Ectodermal cell (in vitro differentiated cells): ENCODE measurements around the gene SEC16B.

Source experiments
- H3K27ac ChIP-seq: 2 replicates; pipeline ENCODE4 v1.7.0; 2013; ENCODE audit warnings: mild to moderate bottlenecking, low read depth, low read length; ENCODE audit not compliant: insufficient read depth, poor library complexity, severe bottlenecking
- H3K27me3 ChIP-seq: 2 replicates; pipeline ENCODE4 v1.7.0; 2013; ENCODE audit warnings: mild to moderate bottlenecking, low read length; ENCODE audit not compliant: insufficient read depth, control insufficient read depth, poor library complexity, severe bottlenecking
- H3K36me3 ChIP-seq: one replicate; pipeline ENCODE4 v1.7.0; 2013; ENCODE audit warnings: low read length; ENCODE audit not compliant: control insufficient read depth, insufficient read depth
- H3K4me1 ChIP-seq: one replicate; pipeline ENCODE4 v1.7.0; 2013; ENCODE audit warnings: low read length; ENCODE audit not compliant: control insufficient read depth, insufficient read depth
- H3K4me3 ChIP-seq: 2 replicates; pipeline ENCODE4 v1.7.0; 2013; ENCODE audit warnings: low read depth, low read length, control low read depth; ENCODE audit not compliant: insufficient read depth
- H3K9me3 ChIP-seq: 2 replicates; pipeline ENCODE4 v1.7.0; 2013; ENCODE audit warnings: mild to moderate bottlenecking, low read length, moderate library complexity; ENCODE audit not compliant: control insufficient read depth
- WGBS, 2 experiments: methylation state at CpG; one replicate each; pipeline ENCODE4 v1.1.7; 2013; ENCODE audit warnings: missing lambda C conversion rate in 2 of 2; 5-methylcytosine and 5-hydroxymethylcytosine counted together

Gene SEC16B

GRCh38 chr1:177933881-177934280, 36.0 kb downstream of the SEC16B start:
- H3K9me3 ChIP-seq: no peaks in the 10 kb centered on the region
- WGBS, 2 experiments: 90 to 97% methylated on average over 1 of the region's 1 CpG
- H3K4me3 ChIP-seq: no peak overlapping the region
- no peaks in the 10 kb centered on the region for H3K27me3 ChIP-seq
- H3K36me3 ChIP-seq: no peaks in the 10 kb centered on the region
- no peak overlapping the region for H3K27ac ChIP-seq
- peaks cover under 1% of the 10 kb centered on the region for H3K4me1 ChIP-seq

- Histone ChIP-seq H3K9me3 (no peaks in the 10 kb centered on the region), H3K27me3 (no peaks in the 10 kb centered on the region), H3K36me3 (no peaks in the 10 kb centered on the region), H3K4me3 (no peak overlapping the region), H3K4me1 (no peaks in the 10 kb centered on the region), H3K27ac (no peak overlapping the region)
- 78 to 79% methylated on average over 8 of the region's 8 CpGs for WGBS, 2 experiments
Measured at GRCh38 chr1:177932123-177932522, 37.7 kb downstream of the SEC16B start.

GRCh38 chr1:177928952-177929351, 40.9 kb downstream of the SEC16B start:
- Histone ChIP-seq H3K4me3 (no peak overlapping the region), H3K36me3 (no peaks in the 10 kb centered on the region), H3K27me3 (no peaks in the 10 kb centered on the region), H3K27ac (no peak overlapping the region), H3K4me1 (peaks cover 5% of the 10 kb centered on the region), H3K9me3 (no peaks in the 10 kb centered on the region)
- WGBS, 2 experiments: 77 to 90% methylated on average over 1 to 2 of the region's 2 CpGs

GRCh38 chr1:177928194-177928593, 41.7 kb downstream of the SEC16B start:
- WGBS, 2 experiments: 44 to 66% methylated on average over 2 of the region's 2 CpGs
- H3K27ac ChIP-seq: no peak overlapping the region

GRCh38 chr1:177927021-177927596, 42.7 kb downstream of the SEC16B start:
- Histone ChIP-seq H3K27ac (no peak overlapping the region), H3K9me3 (no peaks in the 10 kb centered on the region), H3K36me3 (no peaks in the 10 kb centered on the region), H3K4me3 (no peak overlapping the region), H3K4me1 (peaks cover 5% of the 10 kb centered on the region), H3K27me3 (no peaks in the 10 kb centered on the region)
- WGBS, 2 experiments: 89 to 93% methylated on average over 4 to 5 of the region's 5 CpGs

More at GRCh38 chr1:177928194-177928593, 41.7 kb downstream of the SEC16B start:
- Histone ChIP-seq H3K27me3 (no peaks in the 10 kb centered on the region), H3K4me1 (peaks cover 5% of the 10 kb centered on the region), H3K9me3 (no peaks in the 10 kb centered on the region), H3K4me3 (no peak overlapping the region), H3K36me3 (no peaks in the 10 kb centered on the region)

DNA sequence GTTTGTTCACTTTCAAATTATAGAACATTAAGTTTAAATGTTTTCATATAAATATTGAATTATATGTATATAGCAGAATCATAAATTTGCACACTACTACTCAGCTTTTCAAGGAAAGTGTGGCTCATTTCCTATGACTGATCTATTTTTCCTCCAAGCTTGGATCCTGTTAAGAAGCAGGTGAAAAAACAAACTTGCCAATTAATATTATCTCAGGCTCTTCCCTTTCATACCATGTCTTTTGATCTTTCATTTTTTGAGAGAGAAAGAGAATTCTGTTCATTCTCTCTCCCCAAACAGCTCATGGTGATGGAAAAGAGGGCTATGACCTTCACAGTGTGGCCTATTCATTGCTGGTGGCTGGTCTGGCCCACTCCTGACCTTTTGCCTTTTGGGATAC, 43.7 kb downstream of the SEC16B start:
- Histone ChIP-seq H3K4me1 (peaks cover 5% of the 10 kb centered on the region), H3K27me3 (no peaks in the 10 kb centered on the region), H3K9me3 (no peaks in the 10 kb centered on the region), H3K27ac (no peak overlapping the region), H3K4me3 (no peak overlapping the region), H3K36me3 (no peaks in the 10 kb centered on the region)

DNA sequence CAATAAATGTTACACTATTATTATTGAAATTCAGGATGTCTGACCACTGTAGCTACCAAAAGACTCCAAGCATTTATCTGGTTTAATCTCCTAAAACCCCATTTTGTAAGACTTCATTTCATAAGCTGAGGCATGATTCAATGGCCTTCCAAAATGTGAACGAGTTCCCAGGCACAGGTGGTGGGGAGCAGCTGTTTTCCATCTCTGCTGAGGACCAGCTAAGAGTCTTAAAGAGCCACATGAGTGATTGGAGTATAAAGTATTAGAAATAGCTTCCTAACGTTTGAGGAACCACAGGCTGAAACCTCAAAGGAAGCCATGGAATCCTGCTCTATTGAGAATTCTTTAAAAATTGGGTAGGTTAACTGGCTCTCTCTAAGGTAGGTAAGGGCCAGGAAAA, 44.9 kb downstream of the SEC16B start:
- 91 to 93% methylated on average over 2 of the region's 2 CpGs for WGBS, 2 experiments
- H3K4me1 ChIP-seq: peaks cover 5% of the 10 kb centered on the region
- no peaks in the 10 kb centered on the region for H3K36me3 ChIP-seq
- H3K4me3 ChIP-seq: no peak overlapping the region
- H3K27me3 ChIP-seq: no peaks in the 10 kb centered on the region
- no peaks in the 10 kb centered on the region for H3K9me3 ChIP-seq
- H3K27ac ChIP-seq: no peak overlapping the region

GRCh38 chr1:177923441-177923840, 46.4 kb downstream of the SEC16B start:
- Histone ChIP-seq H3K27ac (no peak overlapping the region), H3K4me1 (peaks cover 5% of the 10 kb centered on the region), H3K36me3 (no peaks in the 10 kb centered on the region), H3K27me3 (no peaks in the 10 kb centered on the region), H3K9me3 (no peaks in the 10 kb centered on the region), H3K4me3 (no peak overlapping the region)
- WGBS, 2 experiments: 93 to 95% methylated on average over 3 of the region's 3 CpGs

DNA sequence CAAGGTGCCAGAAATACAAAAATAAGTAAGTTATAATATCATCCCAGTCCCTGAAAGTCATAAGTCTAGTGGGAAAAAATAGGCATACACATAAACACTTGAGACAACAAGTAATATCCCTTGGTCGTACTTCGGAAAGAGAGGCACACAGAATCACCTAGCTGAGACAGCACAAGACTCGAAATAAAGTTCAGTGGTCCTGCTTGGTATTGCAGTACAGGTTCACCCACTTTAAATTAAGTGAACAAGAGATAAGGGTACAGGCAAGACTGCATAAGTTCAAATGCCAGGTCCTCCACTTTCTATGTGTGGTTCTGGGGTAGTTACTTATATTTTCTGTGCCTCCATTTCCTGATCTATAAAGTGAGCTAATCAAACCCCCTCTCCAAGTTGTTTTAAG, 47.6 kb downstream of the SEC16B start:
- H3K4me3 ChIP-seq: no peak overlapping the region
- no peaks in the 10 kb centered on the region for H3K27me3 ChIP-seq
- H3K9me3 ChIP-seq: no peaks in the 10 kb centered on the region
- WGBS, 2 experiments: 90 to 93% methylated on average over 3 of the region's 3 CpGs
- H3K36me3 ChIP-seq: no peaks in the 10 kb centered on the region
- H3K4me1 ChIP-seq: peaks cover 5% of the 10 kb centered on the region
- H3K27ac ChIP-seq: no peak overlapping the region

DNA sequence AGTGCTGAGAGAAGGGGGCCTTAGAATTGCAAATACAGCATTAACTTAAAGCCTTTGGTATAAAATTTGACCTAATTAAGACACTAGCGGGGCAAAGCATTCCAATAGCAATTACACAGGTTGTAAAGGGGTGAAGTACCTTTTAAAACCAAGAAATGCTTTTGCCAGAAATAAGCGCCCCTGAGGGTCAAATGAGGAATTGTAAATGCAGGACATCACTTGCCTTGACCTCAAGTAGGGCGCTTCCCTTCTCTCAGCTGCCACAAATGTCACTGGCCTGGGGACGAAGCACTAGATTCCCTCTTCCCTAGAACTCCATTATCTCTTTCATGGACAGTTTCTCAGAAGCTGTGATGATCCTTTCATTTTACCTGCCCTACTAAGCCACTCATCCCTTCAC, 48.3 kb downstream of the SEC16B start:
- Histone ChIP-seq H3K4me3 (no peak overlapping the region), H3K27ac (no peak overlapping the region), H3K36me3 (no peaks in the 10 kb centered on the region), H3K4me1 (peaks cover 4% of the 10 kb centered on the region), H3K9me3 (no peaks in the 10 kb centered on the region), H3K27me3 (no peaks in the 10 kb centered on the region)
- WGBS, 2 experiments: 77 to 83% methylated on average over 4 of the region's 4 CpGs

DNA sequence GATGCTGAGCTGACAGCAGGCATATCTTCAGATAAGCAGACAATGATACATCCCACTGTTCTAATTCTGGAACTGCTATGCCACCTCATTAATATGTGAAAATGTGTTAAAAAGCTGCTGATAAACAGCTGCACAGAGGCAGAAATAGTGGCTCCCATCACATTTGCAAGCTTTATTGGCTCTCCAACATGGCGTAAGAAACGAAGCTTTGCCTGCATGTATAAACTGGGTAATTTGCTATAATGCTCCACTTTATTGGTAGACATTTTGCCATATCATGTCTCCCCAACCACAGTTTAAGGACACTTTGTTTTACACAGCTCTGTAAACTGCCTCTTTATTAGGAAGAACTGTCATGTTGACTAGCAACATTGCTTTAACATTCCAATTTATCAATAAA, 49.8 kb downstream of the SEC16B start:
- Histone ChIP-seq H3K27me3 (no peaks in the 10 kb centered on the region), H3K36me3 (no peaks in the 10 kb centered on the region), H3K4me3 (no peak overlapping the region), H3K9me3 (no peaks in the 10 kb centered on the region), H3K4me1 (no peaks in the 10 kb centered on the region), H3K27ac (no peak overlapping the region)
- 94 to 100% methylated on average over 2 of the region's 2 CpGs for WGBS, 2 experiments
